Astrocyte of the spinal cord (primary cell): ENCODE results near the gene UBASH3B.
A peak's percentile ranks its signal among the peaks of the same experiment; 100 is the strongest.

ENCODE experiments used
- DNase-seq: peaks from one replicate; pipeline ENCODE4 v3.0.0; 2011; ENCODE audit warnings: low read depth, low spot score
- H3K4me3 ChIP-seq: 2 replicates; pipeline ENCODE4 v1.5.1; 2011; ENCODE audit warnings: low read depth, mild to moderate bottlenecking, low read length, moderate library complexity
- CTCF ChIP-seq: IDR thresholded peaks from 2 replicates; pipeline ENCODE4 v1.5.1; 2012; ENCODE audit warnings: low read depth, mild to moderate bottlenecking, low read length, inconsistent platforms
- in situ Hi-C: cut with HindIII; loops from 2 replicates; pipeline ENCODE4 v1.10.0; 2017; ENCODE audit warnings: low sequenced_read_pairs

The UBASH3B gene

GRCh38 chr11:122633219-122633829, 22.2 kb upstream of the UBASH3B start:
- no peak overlapping the region for H3K4me3 ChIP-seq
- TF ChIP-seq CTCF = peak; percentile 56
- in situ Hi-C loops = no loop called here
- DNase-seq = peak; percentile 72

GRCh38 chr11:122634501-122634900, 21.0 kb upstream of the UBASH3B start:
- TF ChIP-seq CTCF = no peak
- in situ Hi-C loops = no loop called here
- peak; percentile 53 for DNase-seq

GRCh38 chr11:122637541-122637940, 18.0 kb upstream of the UBASH3B start:
- no peak overlapping the region for H3K4me3 ChIP-seq
- no peak for TF ChIP-seq CTCF
- DNase-seq = no peak
- in situ Hi-C loops = no loop called here

More at GRCh38 chr11:122634501-122634900, 21.0 kb upstream of the UBASH3B start:
- no peak overlapping the region for H3K4me3 ChIP-seq

GRCh38 chr11:122642472-122642922, 13.0 kb upstream of the UBASH3B start:
- in situ Hi-C loops = no loop called here
- no peak for TF ChIP-seq CTCF
- no peak overlapping the region for H3K4me3 ChIP-seq
- peak; percentile 84 for DNase-seq

GRCh38 chr11:122642971-122643370, 12.6 kb upstream of the UBASH3B start:
- no peak for TF ChIP-seq CTCF
- peak; percentile 39 for DNase-seq
- in situ Hi-C loops = no loop called here
- no peak overlapping the region for H3K4me3 ChIP-seq

GRCh38 chr11:122645847-122646246, 9.7 kb upstream of the UBASH3B start:
- TF ChIP-seq CTCF = no peak
- in situ Hi-C loops = no loop called here
- no peak for DNase-seq
- H3K4me3 ChIP-seq = no peak overlapping the region
